Natural killer cell (primary cell): ENCODE results near the gene PFKFB3. TPM values are rescaled to one million over a fixed set of nuclear protein-coding genes. Genes with fewer than 3 reads are reported as not detected.

Experiments
- ATAC-seq, 3 donors: fragments of 150-1000 bp in 2 of 3; fragments of 200-7000 bp in 1 of 3; cut with Tn5 transposase; 1 replicate in 1 of 3; 2 replicates in 2 of 3; pipeline ENCODE4 v1.10.0; 2021; ENCODE audit warnings: mild to moderate bottlenecking in 2 of 3, moderate library complexity in 2 of 3
- DNase-seq, 2 donors: peaks; one replicate each; pipeline versions ENCODE4 v3.0.0 to v3.0.0-alpha.2; 2013 to 2021; ENCODE audit warnings: mixed read lengths in 1 of 2
- H3K27ac ChIP-seq: one replicate; pipeline ENCODE4 v1.5.1; 2013; ENCODE audit warnings: mild to moderate bottlenecking, low read length
- H3K27me3 ChIP-seq: one replicate; pipeline ENCODE4 v1.6.1; 2013; ENCODE audit warnings: low read length; ENCODE audit not compliant: control insufficient read depth, insufficient read depth
- H3K36me3 ChIP-seq: one replicate; pipeline ENCODE4 v1.6.1; 2013; ENCODE audit warnings: low read length; ENCODE audit not compliant: control insufficient read depth, insufficient read depth
- H3K4me1 ChIP-seq: one replicate; pipeline ENCODE4 v1.6.1; 2013; ENCODE audit warnings: low read length; ENCODE audit not compliant: control insufficient read depth, insufficient read depth
- H3K4me3 ChIP-seq: one replicate; pipeline ENCODE4 v1.5.1; 2013; ENCODE audit warnings: low read length
- H3K9me3 ChIP-seq: one replicate; pipeline ENCODE4 v1.6.1; 2013; ENCODE audit warnings: low read length; ENCODE audit not compliant: control insufficient read depth, insufficient read depth
- H3K27ac Mint-ChIP-seq, 2 donors: one replicate each; pipeline ENCODE4 v1.8.0; 2022; ENCODE audit warnings: mild to moderate bottlenecking in 2 of 2, mixed read lengths in 2 of 2, moderate library complexity in 1 of 2
- H3K27me3 Mint-ChIP-seq, 2 donors: one replicate each; pipeline ENCODE4 v1.8.0; 2022; ENCODE audit warnings: low read depth in 2 of 2, mixed read lengths in 2 of 2
- H3K36me3 Mint-ChIP-seq: one replicate; pipeline ENCODE4 v1.8.0; 2022; ENCODE audit warnings: mixed read lengths
- H3K4me1 Mint-ChIP-seq, 2 donors: one replicate each; pipeline ENCODE4 v1.8.0; 2022; ENCODE audit warnings: mixed read lengths in 2 of 2
- H3K4me3 Mint-ChIP-seq: one replicate; pipeline ENCODE4 v1.8.0; 2022; ENCODE audit warnings: mild to moderate bottlenecking, moderate library complexity, mixed read lengths
- H3K9me3 Mint-ChIP-seq, 2 donors: one replicate each; pipeline ENCODE4 v1.8.0; 2022; ENCODE audit warnings: mixed read lengths in 2 of 2
- CTCF ChIP-seq: fragments of 200-600 bp; IDR thresholded peaks from one replicate; pipeline ENCODE4 v1.8.0; 2022; ENCODE audit warnings: antibody characterized with exemption
- WGBS: methylation state at CpG from one replicate; pipeline ENCODE4 v1.1.7; 2013; ENCODE audit warnings: missing lambda C conversion rate; ENCODE audit not compliant: insufficient coverage; 5-methylcytosine and 5-hydroxymethylcytosine counted together
- intact Hi-C: fragments of 100-400 bp; cut with micrococcal nuclease; formaldehyde crosslinking; loops from one replicate; pipeline ENCODE4 v1.14.2; 2022
- total RNA-seq, 4 donors: library from RNA; stranded (reverse); fragments of 120-200 nt in 1 of 4; gene quantifications; one replicate each; pipeline versions ENCODE4 v1.2.3 to v1.2.4, GENCODE V29; 2013 to 2022

The PFKFB3 gene
- total RNA-seq, 3 donors from 2014 or later (not counting 1 experiment from before 2014, with no cell fraction given): 33.4 to 59.7 (median 39.0) TPM

DNA sequence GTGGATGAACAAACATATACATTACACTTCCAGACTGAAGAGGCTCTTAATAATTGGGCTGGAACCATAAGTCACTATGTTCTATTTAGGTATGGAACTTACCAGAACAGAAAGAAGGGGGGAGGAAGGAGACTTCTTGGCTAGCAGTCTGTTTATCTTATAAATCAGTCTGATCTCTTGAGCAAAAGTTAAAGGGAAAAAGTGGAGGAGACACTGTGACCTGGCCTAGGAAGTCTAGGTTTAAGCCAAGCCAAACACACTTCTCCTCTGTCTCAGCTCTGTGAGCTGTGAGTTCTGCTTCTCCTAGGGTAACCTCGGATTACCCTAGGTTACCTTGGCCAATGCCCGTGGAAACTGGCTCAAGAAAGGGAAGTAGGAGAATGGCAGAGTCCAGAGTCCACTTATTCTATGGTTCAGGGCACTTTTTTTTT, 95.2 kb downstream of the PFKFB3 start:
- peak overlapping the region in 1 of 2 donors; percentile 12 for H3K27ac Mint-ChIP-seq
- H3K9me3 Mint-ChIP-seq: no peaks in the 10 kb centered on the region
- H3K4me1 Mint-ChIP-seq: peaks cover 14 to 21% of the 10 kb centered on the region in 2 donors
- no peaks in the 10 kb centered on the region for H3K27me3 Mint-ChIP-seq
- Histone ChIP-seq H3K27me3 (no peaks in the 10 kb centered on the region), H3K27ac (no peak overlapping the region), H3K9me3 (no peaks in the 10 kb centered on the region), H3K4me1 (peaks cover 22% of the 10 kb centered on the region), H3K36me3 (no peaks in the 10 kb centered on the region), H3K4me3 (no peak overlapping the region)
- TF ChIP-seq CTCF: no peak
- DNase-seq: no peak
- no peaks in the 10 kb centered on the region for H3K36me3 Mint-ChIP-seq
- no peak overlapping the region for H3K4me3 Mint-ChIP-seq
- no peak for ATAC-seq
- 56% methylated on average over 2 of the region's 2 CpGs for WGBS
- intact Hi-C loops: no loop called here

DNA sequence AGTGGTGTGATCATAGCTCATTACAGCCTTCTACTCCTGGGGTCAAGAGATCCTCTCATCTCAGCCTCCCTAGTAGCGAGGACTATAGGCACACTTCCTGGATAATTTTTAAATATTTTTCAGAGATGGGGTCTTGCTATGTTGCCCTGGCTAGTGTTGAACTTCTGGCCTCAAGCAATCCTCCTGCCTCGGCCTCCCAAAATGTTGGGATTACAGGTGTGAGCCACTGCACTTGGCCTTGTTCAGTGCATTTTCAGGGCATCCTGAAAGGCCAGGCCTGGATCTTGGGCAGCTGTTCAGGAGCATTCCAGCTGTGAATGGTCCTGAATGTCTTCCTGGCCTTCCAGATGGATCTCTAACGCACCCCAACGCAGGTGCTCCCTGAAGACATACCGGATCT, 95.7 kb downstream of the PFKFB3 start:
- no peak for TF ChIP-seq CTCF
- H3K36me3 Mint-ChIP-seq: no peaks in the 10 kb centered on the region
- H3K9me3 ChIP-seq: no peaks in the 10 kb centered on the region
- no peak overlapping the region for H3K27ac Mint-ChIP-seq
- ATAC-seq: no peak
- H3K27me3 ChIP-seq: no peaks in the 10 kb centered on the region
- H3K4me1 Mint-ChIP-seq: peaks cover 14 to 21% of the 10 kb centered on the region in 2 donors
- no peak for DNase-seq
- H3K4me3 ChIP-seq: no peak overlapping the region
- no peaks in the 10 kb centered on the region for H3K36me3 ChIP-seq
- H3K27ac ChIP-seq: no peak overlapping the region
- H3K9me3 Mint-ChIP-seq: no peaks in the 10 kb centered on the region
- no peak overlapping the region for H3K4me3 Mint-ChIP-seq
- H3K4me1 ChIP-seq: peaks cover 22% of the 10 kb centered on the region
- 97% methylated on average over 5 of the region's 5 CpGs for WGBS
- H3K27me3 Mint-ChIP-seq: no peaks in the 10 kb centered on the region
- intact Hi-C loops: no loop called here

DNA sequence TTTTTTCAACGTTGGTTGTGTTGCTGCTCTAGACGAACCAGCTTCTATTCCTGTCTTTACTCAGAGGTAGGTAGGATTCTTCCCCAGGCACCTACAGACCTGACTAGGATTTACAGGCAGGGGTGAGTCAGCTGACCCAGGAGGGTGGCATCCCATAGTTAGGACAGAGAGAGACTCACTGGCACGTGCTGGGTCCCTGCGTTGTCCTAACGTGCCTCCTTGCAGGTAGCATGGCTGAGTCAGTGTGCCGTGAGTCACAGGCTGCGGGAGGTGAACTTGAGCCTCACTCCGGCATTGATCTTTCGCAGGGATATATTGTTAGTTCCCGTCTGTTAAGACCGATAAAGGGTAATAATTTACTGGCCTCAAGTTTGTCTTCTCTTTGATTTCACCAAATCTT, 96.5 kb downstream of the PFKFB3 start:
- WGBS: 95% methylated on average over 11 of the region's 11 CpGs
- no peak overlapping the region for H3K4me3 ChIP-seq
- no peak for TF ChIP-seq CTCF
- no peak overlapping the region for H3K27ac ChIP-seq
- no peaks in the 10 kb centered on the region for H3K27me3 Mint-ChIP-seq
- H3K9me3 ChIP-seq: no peaks in the 10 kb centered on the region
- H3K27me3 ChIP-seq: no peaks in the 10 kb centered on the region
- intact Hi-C loops: no loop called here
- no peaks in the 10 kb centered on the region for H3K36me3 Mint-ChIP-seq
- ATAC-seq: no peak
- no peaks in the 10 kb centered on the region for H3K9me3 Mint-ChIP-seq
- peaks cover 22% of the 10 kb centered on the region for H3K4me1 ChIP-seq
- H3K4me1 Mint-ChIP-seq: peaks cover 14 to 21% of the 10 kb centered on the region in 2 donors
- no peak overlapping the region for H3K27ac Mint-ChIP-seq
- H3K4me3 Mint-ChIP-seq: no peak overlapping the region
- DNase-seq: no peak
- no peaks in the 10 kb centered on the region for H3K36me3 ChIP-seq

- peaks cover 14 to 21% of the 10 kb centered on the region in 2 donors for H3K4me1 Mint-ChIP-seq
- H3K4me3 ChIP-seq: no peak overlapping the region
- no peak overlapping the region for H3K27ac ChIP-seq
- H3K27me3 Mint-ChIP-seq: no peaks in the 10 kb centered on the region
- WGBS: 100% methylated on average over 2 of the region's 2 CpGs
- no peaks in the 10 kb centered on the region for H3K36me3 Mint-ChIP-seq
- H3K9me3 ChIP-seq: no peaks in the 10 kb centered on the region
- no peak overlapping the region for H3K4me3 Mint-ChIP-seq
- intact Hi-C loops: no loop called here
- no peak for TF ChIP-seq CTCF
- H3K36me3 ChIP-seq: no peaks in the 10 kb centered on the region
- H3K27ac Mint-ChIP-seq: peak overlapping the region in 1 of 2 donors; percentile 74
- DNase-seq (no peak), ATAC-seq (no peak)
- H3K9me3 Mint-ChIP-seq: no peaks in the 10 kb centered on the region
- no peaks in the 10 kb centered on the region for H3K27me3 ChIP-seq
- peaks cover 22% of the 10 kb centered on the region for H3K4me1 ChIP-seq
These were observed 97.0 kb downstream of the PFKFB3 start for GRCh38 chr10:6299743-6300105.
